GM18907 (cell line): ENCODE results near the gene TMEM80.
"Not testable (repeated sequence)": the region's sequence is repeated elsewhere in the genome, so short reads cannot be mapped to it uniquely, and the experiment has no call there.

Experiments
- ATAC-seq: cut with Tn5 transposase; IDR thresholded peaks from one replicate; pipeline ENCODE4 v1.9.1; 2021; ENCODE audit warnings: mild to moderate bottlenecking, moderate library complexity; ENCODE audit not compliant: unreplicated experiment

TMEM80 gene

DNA sequence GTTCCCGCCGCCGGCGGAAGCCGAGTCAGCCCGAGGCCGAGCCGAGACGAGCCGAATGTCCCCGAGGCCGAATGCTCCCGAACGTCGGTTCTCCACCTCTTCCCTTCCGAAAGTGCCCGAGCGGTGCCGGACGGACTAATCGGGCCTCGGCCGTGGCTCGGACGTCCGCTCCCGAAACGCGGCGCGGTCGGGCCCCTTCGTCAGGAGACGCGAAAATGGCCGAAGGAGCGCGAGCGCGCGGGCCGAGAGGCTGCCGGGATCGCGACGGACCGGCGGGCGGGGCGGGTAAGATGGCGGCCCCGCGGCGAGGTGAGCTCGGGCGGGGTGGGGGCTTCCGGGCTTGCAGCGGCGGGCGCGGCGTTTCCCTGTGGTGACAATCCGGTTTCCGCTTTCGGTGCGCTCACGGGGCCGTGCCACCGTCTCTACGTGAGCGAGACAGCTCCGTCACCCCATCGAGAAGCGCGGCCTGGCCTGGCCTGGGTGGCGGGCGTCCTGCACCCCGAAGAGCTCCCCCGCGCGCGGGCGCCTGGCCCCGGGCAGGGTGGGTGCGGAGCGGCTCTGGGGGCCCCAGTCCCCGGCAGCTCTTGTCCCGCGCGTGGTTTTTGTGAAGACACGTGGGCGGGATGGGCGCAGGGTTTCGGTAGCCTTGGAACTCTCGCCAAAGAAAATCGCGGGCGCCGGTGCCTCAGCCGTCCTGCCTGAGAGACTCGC lies at the start of gene TMEM80:
Gene TMEM80, plus strand, starts transcription at position 279 of the 711 bp plus-strand sequence. Its CDS starts 12 bp downstream, at position 291.
- peak; percentile 83 for ATAC-seq

DNA sequence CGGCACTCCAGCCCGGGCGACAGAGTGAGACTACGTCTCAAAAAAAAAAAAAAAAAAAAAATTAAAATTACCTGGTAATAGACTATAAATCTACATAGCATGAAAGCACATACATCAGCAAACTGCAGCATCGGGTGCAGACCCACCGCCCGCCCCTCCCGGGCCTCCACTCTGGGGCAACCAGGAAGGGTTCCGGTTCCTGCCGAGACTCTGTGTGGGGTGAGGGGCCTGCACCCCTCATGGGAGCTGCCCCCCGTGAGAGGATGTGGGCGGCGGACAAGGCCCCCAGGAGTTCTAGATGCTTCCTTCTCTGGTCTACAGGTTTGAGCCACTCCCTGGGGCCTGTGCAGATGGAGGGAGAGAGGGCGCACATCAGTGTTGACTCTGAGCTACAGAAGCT lies 49.4 kb upstream of the TMEM80 start:
- ATAC-seq = no peak

DNA sequence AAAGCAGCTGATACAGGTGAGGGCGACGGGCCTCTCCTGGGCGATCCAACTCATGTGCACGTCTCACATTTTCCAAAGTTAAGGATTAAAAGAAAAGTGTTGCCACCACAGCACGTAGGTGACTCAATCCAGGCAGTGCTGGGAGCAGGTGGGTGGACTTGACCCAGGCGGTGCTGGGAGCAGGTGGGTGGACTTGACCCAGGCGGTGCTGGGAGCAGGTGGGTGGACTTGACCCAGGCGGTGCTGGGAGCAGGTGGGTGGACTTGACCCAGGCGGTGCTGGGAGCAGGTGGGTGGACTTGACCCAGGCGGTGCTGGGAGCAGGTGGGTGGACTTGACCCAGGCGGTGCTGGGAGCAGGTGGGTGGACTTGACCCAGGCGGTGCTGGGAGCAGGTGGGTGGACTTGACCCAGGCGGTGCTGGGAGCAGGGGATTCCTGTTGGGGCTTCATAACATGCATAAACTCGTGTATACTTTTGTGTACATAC lies 47.9 kb upstream of the TMEM80 start:
- ATAC-seq = not testable (repeated sequence)

DNA sequence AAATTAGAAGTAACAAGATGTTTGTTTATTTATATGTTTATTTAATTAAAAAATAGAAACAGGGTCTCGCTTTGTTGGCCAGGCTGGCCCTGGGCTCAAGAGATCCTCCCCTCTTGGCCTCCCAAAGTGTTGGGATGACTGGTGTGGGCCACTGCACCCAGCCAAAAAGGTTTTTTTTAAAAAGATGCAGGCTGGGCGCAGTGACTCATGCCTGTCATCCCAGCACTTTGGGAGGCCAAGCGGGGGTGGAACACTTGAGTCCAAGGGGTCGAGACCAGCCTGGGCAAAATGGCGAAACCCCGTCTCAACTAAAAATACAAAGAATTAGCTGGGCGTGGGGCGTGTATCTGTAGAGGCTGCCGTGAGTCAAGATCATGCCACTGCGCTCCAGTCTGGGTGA lies 45.1 kb upstream of the TMEM80 start:
- ATAC-seq = no peak

- not testable (repeated sequence) for ATAC-seq
These were observed 42.5 kb upstream of the TMEM80 start for GRCh38 chr11:653136-653535.

GRCh38 chr11:653837-654236 lies 41.8 kb upstream of the TMEM80 start:
- ATAC-seq = no peak

DNA sequence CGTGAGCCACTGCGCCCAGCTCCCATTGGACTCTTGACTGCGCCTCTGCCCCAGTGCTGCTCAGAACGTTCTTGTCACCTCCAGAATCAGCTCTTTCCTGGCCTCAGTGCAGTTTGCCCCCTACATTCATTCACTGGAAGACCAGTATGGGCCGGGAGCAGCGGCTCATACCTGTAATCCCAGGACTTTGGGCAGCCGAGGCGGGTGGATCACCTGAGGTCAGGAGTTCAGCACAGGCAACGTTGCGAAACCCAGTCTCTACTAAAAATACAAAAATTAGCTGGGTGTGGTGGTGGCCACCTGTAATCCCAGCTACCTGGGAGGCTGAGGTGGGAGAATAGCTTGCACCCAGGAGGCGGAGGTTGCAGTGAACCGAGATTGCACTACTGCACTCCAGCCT lies 41.2 kb upstream of the TMEM80 start:
- not testable (repeated sequence) for ATAC-seq

GRCh38 chr11:655036-655726 lies 40.4 kb upstream of the TMEM80 start:
- no peak for ATAC-seq

DNA sequence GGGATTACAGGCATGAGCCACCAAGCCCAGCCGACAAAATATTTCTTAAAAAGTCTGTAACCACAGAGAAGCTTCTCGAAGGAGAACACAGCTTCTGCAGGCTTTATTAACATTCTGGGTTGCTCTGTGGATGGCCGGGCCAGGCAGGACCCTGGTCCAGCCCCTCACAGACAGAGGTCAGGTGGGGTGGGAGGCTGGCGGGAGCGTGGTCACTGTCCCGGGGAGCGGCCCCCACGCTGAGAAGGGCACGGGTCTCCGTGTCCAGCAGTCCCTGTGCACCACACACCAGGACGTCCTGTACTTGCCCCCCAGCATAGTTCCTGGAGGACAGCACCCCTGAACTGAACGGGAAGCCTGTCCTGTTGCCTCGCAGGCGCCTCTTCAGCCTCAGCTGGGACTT lies 39.2 kb upstream of the TMEM80 start:
- ATAC-seq = no peak

DNA sequence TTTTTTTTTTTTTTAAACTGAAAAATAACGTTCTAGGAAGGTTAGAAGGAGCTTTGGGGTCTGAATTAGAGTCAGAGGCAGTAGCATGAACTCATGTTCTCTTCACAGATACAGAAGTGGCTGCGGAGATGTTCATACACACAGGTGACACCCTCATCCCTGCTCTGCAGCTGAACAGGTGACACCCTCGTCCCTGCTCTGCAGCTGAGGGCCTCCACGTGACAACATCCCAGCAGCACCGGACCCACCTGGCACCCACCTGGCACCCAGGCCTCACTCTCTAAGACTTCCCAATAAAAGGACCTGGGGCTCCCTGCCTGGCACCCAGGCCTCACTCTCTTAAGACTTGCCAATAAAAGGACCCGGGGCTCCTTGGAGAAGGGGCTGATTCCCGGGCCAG lies 38.8 kb upstream of the TMEM80 start:
- no peak for ATAC-seq

- ATAC-seq = no peak
These were observed 37.9 kb upstream of the TMEM80 start for GRCh38 chr11:657691-658126.

- ATAC-seq = no peak
These were observed 36.0 kb upstream of the TMEM80 start for GRCh38 chr11:659532-660085.

GRCh38 chr11:660281-660680 lies 35.3 kb upstream of the TMEM80 start:
- ATAC-seq = no peak

- no peak for ATAC-seq
These were observed 34.8 kb upstream of the TMEM80 start for GRCh38 chr11:660681-661444.

- no peak for ATAC-seq
These were observed 32.8 kb upstream of the TMEM80 start for GRCh38 chr11:662689-663274.

DNA sequence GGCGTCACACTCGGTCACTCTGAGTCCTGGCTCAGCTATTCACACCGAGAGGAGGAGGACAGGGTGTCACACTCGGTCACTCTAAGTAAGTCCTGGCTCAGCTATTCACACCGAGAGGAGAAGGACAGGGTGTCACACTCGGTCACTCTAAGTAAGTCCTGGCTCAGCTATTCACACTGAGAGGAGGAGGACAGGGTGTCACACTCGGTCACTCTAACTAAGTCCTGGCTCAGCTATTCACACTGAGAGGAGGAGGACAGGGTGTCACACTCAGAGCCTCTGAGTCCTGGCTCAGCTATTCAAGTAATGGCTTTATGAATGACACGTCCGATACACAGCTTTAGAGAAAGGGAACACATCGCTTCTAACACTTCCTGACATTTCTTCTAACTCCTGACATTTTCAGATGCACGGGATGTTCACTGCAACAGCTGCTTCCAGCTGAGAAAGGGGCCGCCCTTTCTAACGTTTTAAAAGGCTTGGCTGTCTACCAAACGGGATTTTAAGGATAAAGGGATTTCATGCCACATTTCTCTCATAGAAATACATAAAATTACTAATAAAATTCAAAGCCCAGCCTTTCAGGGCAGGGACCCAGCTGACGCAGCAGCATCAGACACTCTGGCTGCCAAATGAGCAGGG lies 30.4 kb upstream of the TMEM80 start:
- ATAC-seq = no peak

GRCh38 chr11:665704-666281 lies 29.8 kb upstream of the TMEM80 start:
- ATAC-seq = no peak

DNA sequence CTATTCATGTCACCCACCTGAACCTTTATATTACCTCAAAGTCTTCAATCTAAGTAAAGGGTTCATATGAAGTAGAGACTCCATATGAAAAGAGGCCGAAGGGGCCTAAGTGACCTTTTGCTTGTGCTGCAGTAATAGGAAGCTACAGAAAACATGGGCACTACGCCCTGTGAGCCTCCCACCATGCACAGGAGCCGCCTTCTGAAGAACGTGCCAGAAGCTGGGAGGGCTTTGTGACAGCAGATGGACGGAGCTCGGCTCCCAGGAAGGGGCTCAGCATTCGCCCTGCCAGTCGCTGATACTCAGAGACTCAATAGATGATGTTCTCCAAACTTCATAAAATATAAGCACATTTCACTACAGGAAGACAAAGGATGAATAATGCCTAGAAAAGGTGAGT lies 21.8 kb upstream of the TMEM80 start:
- no peak for ATAC-seq

GRCh38 chr11:674406-674805 lies 21.2 kb upstream of the TMEM80 start:
- no peak for ATAC-seq

- ATAC-seq = no peak
These were observed 17.3 kb upstream of the TMEM80 start for GRCh38 chr11:678297-678696.
